ENCODE measurements around the gene PPP1CB.

The PPP1CB gene

GRCh38 chr2:28838971-28839370 is 87.3 kb downstream of the PPP1CB start:
- CTCF ChIA-PET: interaction anchor here (0.7 kb wide), 1 partner anchor 9 kb away, joined by 3 read pairs; no protein-coding TSS in a partner anchor
- TF ChIP-seq ZNF384 (IDR thresholded peaks at IDR 0.05) (no peak), L3MBTL2 (conservative IDR thresholded peaks at IDR 0.05) (no peak), FOXM1 (IDR thresholded peaks at IDR 0.05; ENCODE audit: borderline replicate concordance) (no peak), HDGF (IDR thresholded peaks at IDR 0.05; ENCODE audit: borderline replicate concordance) (no peak), SP1 (IDR thresholded peaks at IDR 0.05) (no peak), FOXA1 (IDR thresholded peaks at IDR 0.05) (no peak), CTBP1 (IDR thresholded peaks at IDR 0.05; ENCODE audit: borderline replicate concordance) (no peak), ELF4 (IDR thresholded peaks at IDR 0.05) (no peak), ARNT (IDR thresholded peaks at IDR 0.05) (no peak), PKNOX1 (IDR thresholded peaks at IDR 0.05) (no peak), SUZ12 (IDR thresholded peaks at IDR 0.05) (no peak), TARDBP (IDR thresholded peaks at IDR 0.05) (no peak), BHLHE40 (IDR thresholded peaks at IDR 0.05; ENCODE audit: borderline replicate concordance) (no peak), NFRKB (IDR thresholded peaks at IDR 0.05) (no peak), LEF1 (IDR thresholded peaks at IDR 0.05; ENCODE audit: borderline replicate concordance) (no peak), FOXK2 (IDR thresholded peaks at IDR 0.05) (no peak)
- no peak for DNase-seq (ENCODE audit: extremely low spot score)
- POLR2A ChIA-PET: no interaction called here

GRCh38 chr2:28842042-28842441 is 90.4 kb downstream of the PPP1CB start:
- CTCF ChIA-PET: no interaction called here
- POLR2A ChIA-PET: no interaction called here
- TF ChIP-seq L3MBTL2 (conservative IDR thresholded peaks at IDR 0.05) (no peak), FOXA1 (IDR thresholded peaks at IDR 0.05) (no peak), ARNT (IDR thresholded peaks at IDR 0.05) (no peak), FOXM1 (IDR thresholded peaks at IDR 0.05; ENCODE audit: borderline replicate concordance) (no peak), LEF1 (IDR thresholded peaks at IDR 0.05; ENCODE audit: borderline replicate concordance) (no peak), TARDBP (IDR thresholded peaks at IDR 0.05) (no peak), CTBP1 (IDR thresholded peaks at IDR 0.05; ENCODE audit: borderline replicate concordance) (no peak), FOXK2 (IDR thresholded peaks at IDR 0.05) (no peak), NFRKB (IDR thresholded peaks at IDR 0.05) (no peak), PKNOX1 (IDR thresholded peaks at IDR 0.05) (no peak), ELF4 (IDR thresholded peaks at IDR 0.05) (no peak), BHLHE40 (IDR thresholded peaks at IDR 0.05; ENCODE audit: borderline replicate concordance) (no peak), HDGF (IDR thresholded peaks at IDR 0.05; ENCODE audit: borderline replicate concordance) (no peak), ZNF384 (IDR thresholded peaks at IDR 0.05) (no peak), SP1 (IDR thresholded peaks at IDR 0.05) (no peak)
- DNase-seq (ENCODE audit: extremely low spot score): no peak
